BLaER1 treated with 17β-estradiol and CSF1 and Interleukin-3, amounts not matched to agents 10 nM and 100 nM (cell line): ENCODE results near the gene BLOC1S1.

ENCODE experiments used
- H3K27ac ChIP-seq, 11 experiments: shearing (Covaris generic); formaldehyde crosslinking; 2 replicates each; pipeline ENCODE4 v1.8.1; 2022
- H3K27me3 ChIP-seq, 11 experiments: shearing (Covaris generic); formaldehyde crosslinking; 2 replicates each; pipeline ENCODE4 v1.8.1; 2022
- H3K36me3 ChIP-seq, 11 experiments: shearing (Covaris generic); formaldehyde crosslinking; 2 replicates each; pipeline ENCODE4 v1.8.1; 2022
- H3K4me1 ChIP-seq, 10 experiments: shearing (Covaris generic); formaldehyde crosslinking; 2 replicates each; pipeline ENCODE4 v1.8.1; 2022
- H3K4me2 ChIP-seq, 11 experiments: shearing (Covaris generic); formaldehyde crosslinking; 2 replicates each; pipeline ENCODE4 v1.8.1; 2022
- H3K4me3 ChIP-seq, 10 experiments: shearing (Covaris generic); formaldehyde crosslinking; 2 replicates each; pipeline ENCODE4 v1.8.1; 2022
- H3K9ac ChIP-seq, 11 experiments: shearing (Covaris generic); formaldehyde crosslinking; 2 replicates each; pipeline ENCODE4 v1.8.1; 2022
- H3K9me3 ChIP-seq, 11 experiments: shearing (Covaris generic); formaldehyde crosslinking; replicated peaks in 1 of 11; 2 replicates each; pipeline ENCODE4 v1.8.1; 2022
- H4K20me1 ChIP-seq, 11 experiments: shearing (Covaris generic); formaldehyde crosslinking; 2 replicates each; pipeline ENCODE4 v1.8.1; 2022
- Cebpa-rat ChIP-seq, 11 experiments: shearing (Covaris generic); IDR thresholded peaks; 2 replicates each; pipeline ENCODE4 v1.8.1; 2022

The BLOC1S1 gene

DNA sequence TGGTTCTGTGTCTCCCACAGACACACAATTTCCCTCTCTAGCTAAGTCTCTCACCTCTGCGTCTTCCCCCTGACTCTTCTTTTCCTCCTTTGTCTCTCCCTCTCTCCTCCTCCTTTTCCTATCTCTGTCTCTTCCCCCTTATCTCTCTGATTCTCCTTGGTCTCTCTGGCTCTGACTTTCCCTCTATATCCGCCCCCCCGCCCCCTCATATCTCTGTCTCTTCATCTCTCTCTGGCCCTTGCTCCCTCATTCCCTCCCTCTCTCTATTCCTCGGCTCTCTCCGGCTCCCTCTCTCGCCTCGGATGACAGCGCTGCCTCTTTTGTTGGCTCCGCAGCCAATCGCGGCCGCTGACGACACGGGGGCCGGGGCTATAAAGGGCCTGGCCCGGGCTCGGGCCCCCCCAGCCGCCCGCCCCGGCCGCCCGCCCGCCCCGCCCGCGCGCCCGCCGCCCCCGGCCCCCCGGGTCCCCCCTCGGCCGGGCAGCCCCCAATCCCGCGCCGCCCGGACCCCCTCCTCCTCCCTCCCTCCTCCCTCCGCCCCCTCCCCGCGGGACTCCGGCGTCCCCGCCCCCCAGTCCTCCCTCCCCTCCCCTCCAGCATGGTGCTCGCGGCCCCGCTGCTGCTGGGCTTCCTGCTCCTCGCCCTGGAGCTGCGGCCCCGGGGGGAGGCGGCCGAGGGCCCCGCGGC, 27.0 kb downstream of the BLOC1S1 start, which contains the start of gene GDF11:
GDF11 (plus strand) TSS at position 404 of the 687 bp plus-strand sequence; CDS start at position 599, 195 bp downstream.
- H3K4me3 ChIP-seq = peak within 1 kb of the TSS; percentile 62 to 94 (median 84)
- peak within 1 kb of the TSS; percentile 72 to 88 (median 82) for H3K9ac ChIP-seq
- peak within 1 kb of the TSS; percentile 94 to 100 (median 99) for H3K4me2 ChIP-seq
- TF ChIP-seq Cebpa-rat (IDR thresholded peaks at IDR 0.05) = no peak
- H3K36me3 ChIP-seq = peaks cover 0 to 12% (median 10%) of the 10 kb centered on the region in 11 experiments; a peak in 14 of 22 replicates
- H4K20me1 ChIP-seq = peaks cover 0 to 34% (median 29%) of the 10 kb centered on the region in 11 experiments; a peak in 16 of 22 replicates
- H3K4me1 ChIP-seq = peaks cover 38 to 53% (median 45%) of the 10 kb centered on the region in 10 experiments
- no peaks in the 10 kb centered on the region for H3K27me3 ChIP-seq
- H3K9me3 ChIP-seq = no peaks in the 10 kb centered on the region
- H3K27ac ChIP-seq = peak within 1 kb of the TSS in 10 of 11 experiments; percentile 43 to 81 (median 76); a peak in 19 of 22 replicates

GRCh38 chr12:55743406-55744339, 27.8 kb downstream of the BLOC1S1 start:
- Histone ChIP-seq H4K20me1 (peaks cover 0 to 42% (median 33%) of the 10 kb centered on the region in 11 experiments; a peak in 16 of 22 replicates), H3K9ac (peak overlapping the region; percentile 72 to 88 (median 82)), H3K4me3 (peak overlapping the region; percentile 62 to 94 (median 84)), H3K36me3 (peaks cover 0 to 20% (median 18%) of the 10 kb centered on the region in 11 experiments; a peak in 19 of 22 replicates), H3K4me1 (peaks cover 41 to 54% (median 45%) of the 10 kb centered on the region in 10 experiments), H3K27me3 (no peaks in the 10 kb centered on the region), H3K27ac (peak overlapping the region in 10 of 11 experiments; percentile 43 to 81 (median 76); a peak in 19 of 22 replicates), H3K4me2 (peak overlapping the region; percentile 94 to 100 (median 99)), H3K9me3 (no peaks in the 10 kb centered on the region)
- TF ChIP-seq Cebpa-rat (IDR thresholded peaks at IDR 0.05) = no peak

DNA sequence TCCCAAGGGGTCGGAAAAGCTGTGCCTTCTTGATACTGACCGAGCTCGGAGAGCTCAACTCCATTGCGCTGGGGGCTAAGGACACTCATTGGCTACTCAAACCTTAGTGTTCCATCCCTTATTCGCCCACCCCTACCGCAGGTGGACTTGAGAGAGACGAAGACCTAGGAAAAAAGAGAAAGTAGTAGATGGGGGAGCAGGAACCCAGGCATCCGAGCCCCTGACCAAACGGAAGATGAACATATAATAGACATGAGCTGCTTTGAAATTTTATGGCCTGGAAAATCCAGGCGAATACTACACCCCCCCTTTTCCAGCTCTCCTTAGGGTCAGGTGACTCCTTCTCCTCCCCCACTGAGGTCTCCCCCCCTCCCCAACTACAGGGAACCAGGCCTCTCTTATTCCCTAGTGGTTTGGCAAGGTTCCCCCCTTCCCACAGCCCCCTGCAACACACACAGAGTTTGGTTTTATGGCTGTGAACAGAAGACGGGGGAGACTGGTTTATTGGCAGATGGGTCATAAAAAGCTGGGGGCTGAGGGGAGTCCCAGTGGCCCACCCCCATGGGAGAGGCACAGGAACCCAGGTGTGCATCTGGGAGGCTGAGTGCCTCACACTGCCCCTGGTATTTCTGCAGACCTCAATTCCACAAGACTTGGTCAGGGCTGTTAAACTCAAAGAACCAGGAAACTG, 28.6 kb downstream of the BLOC1S1 start:
- Histone ChIP-seq H3K27ac (peak overlapping the region in 10 of 11 experiments; percentile 5 to 81 (median 76); a peak in 19 of 22 replicates), H3K27me3 (no peaks in the 10 kb centered on the region), H3K4me1 (peaks cover 42 to 54% (median 45%) of the 10 kb centered on the region in 10 experiments), H3K9ac (peak overlapping the region; percentile 72 to 88 (median 82)), H3K4me3 (peak overlapping the region; percentile 62 to 94 (median 84)), H3K4me2 (peak overlapping the region; percentile 94 to 100 (median 99)), H4K20me1 (peaks cover 0 to 49% (median 38%) of the 10 kb centered on the region in 11 experiments; a peak in 16 of 22 replicates), H3K36me3 (peaks cover 3 to 28% (median 26%) of the 10 kb centered on the region in 11 experiments; a peak in 21 of 22 replicates), H3K9me3 (no peaks in the 10 kb centered on the region)
- no peak for TF ChIP-seq Cebpa-rat (IDR thresholded peaks at IDR 0.05)

DNA sequence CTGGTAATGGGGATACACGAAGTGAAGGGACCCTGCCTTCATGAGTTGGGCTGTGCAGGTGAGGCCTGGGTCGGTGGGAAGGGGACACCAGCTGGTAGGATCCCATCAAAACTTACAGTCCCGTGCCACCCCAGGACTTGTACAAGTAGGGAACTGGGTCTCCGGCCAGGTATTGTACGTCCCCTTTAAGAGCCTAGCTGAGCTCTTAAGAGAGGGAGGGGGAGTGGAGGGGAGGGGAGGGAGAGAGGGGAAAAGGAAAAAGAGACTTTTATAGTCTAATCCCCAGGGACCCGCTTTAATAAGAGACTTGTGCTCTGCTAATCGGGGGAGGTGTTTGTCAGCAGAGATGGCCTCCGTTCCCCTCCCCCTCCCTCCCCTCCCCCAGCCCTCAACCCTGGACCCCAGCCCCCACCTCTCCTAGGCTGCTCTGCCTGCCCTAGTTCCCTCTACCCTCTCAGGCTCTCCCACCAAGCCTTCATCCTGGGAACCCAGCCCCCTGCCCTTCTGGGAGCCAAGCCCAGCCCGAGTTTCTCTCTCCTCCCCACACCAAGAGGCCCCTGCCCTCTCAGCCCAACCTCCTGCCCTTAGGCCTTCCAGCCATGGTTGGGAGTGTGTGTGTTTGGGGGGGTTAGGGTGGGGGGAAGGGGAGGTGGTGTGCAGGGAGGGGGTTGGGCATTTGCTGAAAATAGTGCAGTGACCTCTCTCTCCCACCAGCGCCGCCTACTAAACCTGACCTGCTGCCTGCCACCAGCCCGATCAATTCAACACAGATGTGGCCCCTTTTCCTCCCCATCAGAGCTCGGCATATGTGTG, 29.7 kb downstream of the BLOC1S1 start:
- Histone ChIP-seq H3K9ac (peak overlapping the region in 10 of 11 experiments; percentile 72 to 88 (median 83); a peak in 20 of 22 replicates), H3K4me1 (peaks cover 42 to 54% (median 45%) of the 10 kb centered on the region in 10 experiments), H3K36me3 (peaks cover 11 to 39% (median 36%) of the 10 kb centered on the region in 11 experiments), H3K4me2 (peak overlapping the region; percentile 94 to 100 (median 99)), H3K27me3 (no peaks in the 10 kb centered on the region), H3K4me3 (peak overlapping the region in 9 of 10 experiments; percentile 62 to 94 (median 85); a peak in 18 of 20 replicates), H3K9me3 (no peaks in the 10 kb centered on the region), H4K20me1 (peaks cover 0 to 49% (median 39%) of the 10 kb centered on the region in 11 experiments; a peak in 16 of 22 replicates), H3K27ac (peak overlapping the region in 9 of 11 experiments; percentile 9 to 81 (median 75); a peak in 15 of 22 replicates)
- TF ChIP-seq Cebpa-rat (IDR thresholded peaks at IDR 0.05) = no peak

- no peak for TF ChIP-seq Cebpa-rat (IDR thresholded peaks at IDR 0.05)
- Histone ChIP-seq H3K9ac (peak overlapping the region in 8 of 11 experiments; percentile 48 to 87 (median 66); a peak in 15 of 22 replicates), H3K27ac (peak overlapping the region in 8 of 11 experiments; percentile 30 to 64 (median 55); a peak in 11 of 22 replicates), H3K36me3 (peaks cover 16 to 47% (median 44%) of the 10 kb centered on the region in 11 experiments), H3K4me2 (peak overlapping the region; percentile 1 to 100 (median 97); a peak in 20 of 22 replicates), H3K27me3 (no peaks in the 10 kb centered on the region), H3K4me1 (peaks cover 37 to 53% (median 45%) of the 10 kb centered on the region in 10 experiments), H4K20me1 (peaks cover 0 to 50% (median 40%) of the 10 kb centered on the region in 11 experiments; a peak in 16 of 22 replicates), H3K9me3 (no peaks in the 10 kb centered on the region), H3K4me3 (peak overlapping the region in 5 of 10 experiments; percentile 82 to 94 (median 86); a peak in 10 of 20 replicates)
Measured at GRCh38 chr12:55746174-55746912, 30.5 kb downstream of the BLOC1S1 start.

DNA sequence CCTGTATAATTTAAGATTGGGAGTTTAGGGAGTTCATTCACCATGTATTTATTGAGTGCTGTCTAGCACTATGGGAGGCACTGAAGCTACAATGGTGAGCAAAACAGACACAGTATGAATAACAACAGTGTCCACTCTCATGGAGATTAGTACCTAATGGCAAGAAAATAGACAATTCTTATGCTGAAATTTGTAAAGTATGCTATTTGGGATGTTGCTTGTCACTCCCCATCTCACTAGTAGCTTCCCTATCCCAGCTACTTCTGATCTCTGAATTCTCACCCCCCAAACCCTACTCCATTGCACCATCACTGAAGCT, 31.0 kb downstream of the BLOC1S1 start:
- no peaks in the 10 kb centered on the region for H3K9me3 ChIP-seq
- no peaks in the 10 kb centered on the region for H3K27me3 ChIP-seq
- peaks cover 0 to 55% (median 40%) of the 10 kb centered on the region in 11 experiments; a peak in 16 of 22 replicates for H4K20me1 ChIP-seq
- H3K36me3 ChIP-seq = peaks cover 22 to 52% (median 49%) of the 10 kb centered on the region in 11 experiments
- TF ChIP-seq Cebpa-rat (IDR thresholded peaks at IDR 0.05) = no peak
- peaks cover 31 to 49% (median 43%) of the 10 kb centered on the region in 10 experiments for H3K4me1 ChIP-seq
- H3K4me2 ChIP-seq = peak overlapping the region; percentile 16 to 100 (median 97); a peak in 19 of 22 replicates
- H3K4me3 ChIP-seq = peak overlapping the region in 1 of 10 experiments; percentile 85; a peak in 3 of 20 replicates
- H3K27ac ChIP-seq = peak overlapping the region in 3 of 11 experiments; percentile 51 to 64 (median 59); a peak in 1 of 22 replicates
- H3K9ac ChIP-seq = peak overlapping the region in 3 of 11 experiments; percentile 71 to 85 (median 74); a peak in 1 of 22 replicates
